Measurements from ENCODE around the gene REEP1. TPM values are rescaled to one million over a fixed set of nuclear protein-coding genes. Genes with fewer than 3 reads are reported as not detected.
"Not testable (repeated sequence)": the region's sequence is repeated elsewhere in the genome, so short reads cannot be mapped to it uniquely, and the experiment has no call there.

REEP1 gene
- total RNA-seq, 1 experiment from 2014 or later = 5.3 TPM

GRCh38 chr2:86253424-86253823 lies 84.0 kb downstream of the REEP1 start:
- intact Hi-C loops (cut with micrococcal nuclease; ENCODE audit: unreplicated experiment) = no loop called here
- CTCF ChIA-PET = no interaction called here
- no TSS peak for BruUV-seq (replicated peaks)
- peaks cover 3% of the 10 kb centered on the region for H3K36me3 Mint-ChIP-seq (ENCODE audit: insufficient read depth, unreplicated experiment)
- TF ChIP-seq CTCF (IDR thresholded peaks at IDR 0.05; ENCODE audit: unreplicated experiment) = no peak
- no peak overlapping the region for H3K27ac Mint-ChIP-seq (ENCODE audit: unreplicated experiment)
- DNase-seq = no peak
- no peaks in the 10 kb centered on the region for H3K4me1 Mint-ChIP-seq (ENCODE audit: low read depth, unreplicated experiment)
- H3K27me3 Mint-ChIP-seq (ENCODE audit: unreplicated experiment) = no peaks in the 10 kb centered on the region
- no peaks in the 10 kb centered on the region for H3K9me3 Mint-ChIP-seq (ENCODE audit: low read depth, unreplicated experiment)
- no peak overlapping the region for H3K4me3 Mint-ChIP-seq (ENCODE audit: low read depth, unreplicated experiment)

GRCh38 chr2:86251840-86252266 lies 85.6 kb downstream of the REEP1 start:
- no peaks in the 10 kb centered on the region for H3K9me3 Mint-ChIP-seq (ENCODE audit: low read depth, unreplicated experiment)
- no peaks in the 10 kb centered on the region for H3K4me1 Mint-ChIP-seq (ENCODE audit: low read depth, unreplicated experiment)
- H3K27ac Mint-ChIP-seq (ENCODE audit: unreplicated experiment) = no peak overlapping the region
- CTCF ChIA-PET = no interaction called here
- BruUV-seq (replicated peaks) = no TSS peak
- peaks cover 3% of the 10 kb centered on the region for H3K36me3 Mint-ChIP-seq (ENCODE audit: insufficient read depth, unreplicated experiment)
- H3K4me3 Mint-ChIP-seq (ENCODE audit: low read depth, unreplicated experiment) = no peak overlapping the region
- DNase-seq = no peak
- intact Hi-C loops (cut with micrococcal nuclease; ENCODE audit: unreplicated experiment) = no loop called here
- H3K27me3 Mint-ChIP-seq (ENCODE audit: unreplicated experiment) = no peaks in the 10 kb centered on the region
- no peak for TF ChIP-seq CTCF (IDR thresholded peaks at IDR 0.05; ENCODE audit: unreplicated experiment)

GRCh38 chr2:86249579-86250391 lies 87.6 kb downstream of the REEP1 start:
- BruUV-seq (replicated peaks) = no TSS peak
- no peak overlapping the region for H3K27ac Mint-ChIP-seq (ENCODE audit: unreplicated experiment)
- no peak for TF ChIP-seq CTCF (IDR thresholded peaks at IDR 0.05; ENCODE audit: unreplicated experiment)
- H3K4me1 Mint-ChIP-seq (ENCODE audit: low read depth, unreplicated experiment) = peaks cover 2% of the 10 kb centered on the region
- H3K9me3 Mint-ChIP-seq (ENCODE audit: low read depth, unreplicated experiment) = no peaks in the 10 kb centered on the region
- CTCF ChIA-PET = interaction anchor here (0.5 to 1.2 kb wide), 2 partner anchors 23 to 32 kb away, joined by 3 to 4 read pairs; no protein-coding TSS in a partner anchor
- DNase-seq = peak; percentile 9
- intact Hi-C loops (cut with micrococcal nuclease; ENCODE audit: unreplicated experiment) = no loop called here
- H3K4me3 Mint-ChIP-seq (ENCODE audit: low read depth, unreplicated experiment) = no peak overlapping the region
- no peaks in the 10 kb centered on the region for H3K27me3 Mint-ChIP-seq (ENCODE audit: unreplicated experiment)
- H3K36me3 Mint-ChIP-seq (ENCODE audit: insufficient read depth, unreplicated experiment) = no peaks in the 10 kb centered on the region

- no peak for TF ChIP-seq CTCF (IDR thresholded peaks at IDR 0.05; ENCODE audit: unreplicated experiment)
- no peak overlapping the region for H3K27ac Mint-ChIP-seq (ENCODE audit: unreplicated experiment)
- intact Hi-C loops (cut with micrococcal nuclease; ENCODE audit: unreplicated experiment) = no loop called here
- no peak overlapping the region for H3K4me3 Mint-ChIP-seq (ENCODE audit: low read depth, unreplicated experiment)
- no peak for DNase-seq
- no TSS peak for BruUV-seq (replicated peaks)
- H3K9me3 Mint-ChIP-seq (ENCODE audit: low read depth, unreplicated experiment) = no peaks in the 10 kb centered on the region
- no peaks in the 10 kb centered on the region for H3K36me3 Mint-ChIP-seq (ENCODE audit: insufficient read depth, unreplicated experiment)
- peaks cover 8% of the 10 kb centered on the region for H3K4me1 Mint-ChIP-seq (ENCODE audit: low read depth, unreplicated experiment)
- no peaks in the 10 kb centered on the region for H3K27me3 Mint-ChIP-seq (ENCODE audit: unreplicated experiment)
- CTCF ChIA-PET = interaction anchor here (1.2 kb wide), 1 partner anchor 32 kb away, joined by 4 read pairs; no protein-coding TSS in a partner anchor
These were observed 88.2 kb downstream of the REEP1 start for GRCh38 chr2:86249176-86249575.

- intact Hi-C loops (cut with micrococcal nuclease; ENCODE audit: unreplicated experiment); H3K4me3 Mint-ChIP-seq (ENCODE audit: low read depth, unreplicated experiment); DNase-seq; H3K27ac Mint-ChIP-seq (ENCODE audit: unreplicated experiment); H3K9me3 Mint-ChIP-seq (ENCODE audit: low read depth, unreplicated experiment); BruUV-seq (replicated peaks); H3K36me3 Mint-ChIP-seq (ENCODE audit: insufficient read depth, unreplicated experiment); CTCF ChIA-PET: not testable (repeated sequence)
- H3K27me3 Mint-ChIP-seq (ENCODE audit: unreplicated experiment) = peaks cover 18% of the 10 kb centered on the region
- peaks cover 13% of the 10 kb centered on the region for H3K4me1 Mint-ChIP-seq (ENCODE audit: low read depth, unreplicated experiment)
These were observed 92.2 kb downstream of the REEP1 start for GRCh38 chr2:86245222-86245621.

- CTCF ChIA-PET = interaction anchor here (1.3 kb wide), 1 partner anchor 30 kb away, joined by 3 read pairs; no protein-coding TSS in a partner anchor
- Mint-ChIP-seq H3K4me1 (ENCODE audit: low read depth, unreplicated experiment) (peaks cover 13% of the 10 kb centered on the region), H3K27me3 (ENCODE audit: unreplicated experiment) (peaks cover 18% of the 10 kb centered on the region)
- BruUV-seq (replicated peaks); intact Hi-C loops (cut with micrococcal nuclease; ENCODE audit: unreplicated experiment); H3K27ac Mint-ChIP-seq (ENCODE audit: unreplicated experiment); H3K9me3 Mint-ChIP-seq (ENCODE audit: low read depth, unreplicated experiment); H3K36me3 Mint-ChIP-seq (ENCODE audit: insufficient read depth, unreplicated experiment); H3K4me3 Mint-ChIP-seq (ENCODE audit: low read depth, unreplicated experiment); DNase-seq: not testable (repeated sequence)
These were observed 92.6 kb downstream of the REEP1 start for GRCh38 chr2:86244781-86245180.
